HEK293 (cell line): ENCODE results near the gene G3BP2.

Experiments used
- ZNF366 ChIP-seq: fragments of 450-650 bp; formaldehyde crosslinking; conservative IDR thresholded peaks from 2 replicates; pipeline ENCODE4 v1.5.1; 2016; ENCODE audit warnings: missing biosample characterization, missing genetic modification characterization
- ZNF561 ChIP-seq: fragments of 450-650 bp; IDR thresholded peaks from 2 replicates; pipeline ENCODE4 v1.5.1; 2018; ENCODE audit warnings: missing biosample characterization, missing genetic modification characterization, borderline replicate concordance

DNA sequence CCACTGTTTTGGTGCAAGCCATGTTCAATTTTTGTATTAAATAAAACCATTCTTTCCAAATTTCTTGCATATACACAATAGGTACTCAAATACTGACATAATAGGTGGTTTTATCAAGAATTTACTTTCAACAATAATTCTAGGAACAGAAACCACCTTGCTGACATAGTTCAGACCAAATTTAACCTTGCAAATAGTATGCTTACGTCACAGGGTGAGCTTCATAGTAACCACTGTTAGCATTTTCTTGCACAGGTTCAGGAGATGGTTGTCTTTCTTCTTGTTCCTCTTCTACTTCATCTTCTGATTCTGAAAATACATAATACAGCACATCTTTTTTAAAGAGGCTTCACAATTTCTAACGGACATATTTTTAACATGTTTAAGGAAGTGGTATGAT, 17.6 kb downstream of the G3BP2 start:
- TF ChIP-seq ZNF561 (tag by site-specific recombination) (no peak), ZNF366 (no peak)
